K562 (cell line): ENCODE results near the gene POC1B. TPM values are rescaled to one million over a fixed set of nuclear protein-coding genes. Genes with fewer than 3 reads are reported as not detected.
A peak's percentile ranks its signal among the peaks of the same experiment; 100 is the strongest.

ENCODE experiments used
- AFF4 ChIP-seq: sonication (generic); formaldehyde crosslinking; IDR thresholded peaks from 2 replicates; pipeline ENCODE4 v1.8.0; 2023; ENCODE audit warnings: mild to moderate bottlenecking, missing genetic modification reagents
- CREM ChIP-seq: IDR thresholded peaks from 2 replicates; pipeline ENCODE4 v1.6.1; 2014; ENCODE audit warnings: antibody characterized with exemption, low read depth
- DEAF1 ChIP-seq: fragments of 450-650 bp; formaldehyde crosslinking; IDR thresholded peaks from 2 replicates; pipeline ENCODE4 v1.4.0; 2020; ENCODE audit warnings: mild to moderate bottlenecking, moderate library complexity
- FOXM1 ChIP-seq, 2 experiments: fragments of 450-650 bp in 1 of 2; sonication (generic) in 1 of 2; formaldehyde crosslinking in 1 of 2; IDR thresholded peaks; 2 replicates each; pipeline versions ENCODE4 v1.6.1 to v1.9.0; 2017 to 2022; ENCODE audit warnings: low read depth in 2 of 2, mild to moderate bottlenecking in 2 of 2, missing genetic modification reagents in 1 of 2, moderate library complexity in 1 of 2
- HNRNPUL1 ChIP-seq: fragments of 200-400 bp; formaldehyde crosslinking; IDR thresholded peaks from 2 replicates; pipeline ENCODE4 v1.6.1; 2017; ENCODE audit warnings: low read length
- MAZ ChIP-seq, 2 experiments: fragments of 450-650 bp in 1 of 2; sonication (generic) in 1 of 2; formaldehyde crosslinking; IDR thresholded peaks in 1 of 2; conservative IDR thresholded peaks in 1 of 2; 2 replicates each; pipeline versions ENCODE4 v1.4.0 to v1.5.0; 2020; ENCODE audit warnings: mild to moderate bottlenecking in 1 of 2, missing genetic modification reagents in 1 of 2
- MYC ChIP-seq, 2 experiments: fragments of 250-450 bp in 1 of 2; sonication (Bioruptor Pico) in 1 of 2; IDR thresholded peaks; 2 replicates each; pipeline versions ENCODE4 v1.5.1 to v1.6.1; 2012 to 2021; ENCODE audit warnings: low read depth in 2 of 2, borderline replicate concordance in 1 of 2, improper control_type of control experiment in 1 of 2, low read length in 1 of 2, mild to moderate bottlenecking in 1 of 2, moderate library complexity in 1 of 2
- NCOA1 ChIP-seq: fragments of 450-650 bp; IDR thresholded peaks from 2 replicates; pipeline ENCODE4 v1.6.1; 2016; ENCODE audit warnings: low read depth
- PBX2 ChIP-seq, 2 experiments: IDR thresholded peaks in 1 of 2; conservative IDR thresholded peaks in 1 of 2; 2 replicates each; pipeline ENCODE4 v1.6.1; 2016; ENCODE audit warnings: low read depth in 2 of 2, mild to moderate bottlenecking in 1 of 2, missing compliant biosample characterization in 1 of 2, missing genetic modification characterization in 1 of 2, moderate library complexity in 1 of 2
- ZNF277 ChIP-seq: fragments of 250-450 bp; sonication (Bioruptor Pico); IDR thresholded peaks from 2 replicates; pipeline ENCODE4 v1.8.0; 2022; ENCODE audit warnings: inconsistent platforms, mild to moderate bottlenecking, moderate library complexity, borderline replicate concordance
- ZNF280B ChIP-seq: fragments of 250-450 bp; sonication (Bioruptor Pico); IDR thresholded peaks from 2 replicates; pipeline ENCODE4 v1.5.1; 2021; ENCODE audit warnings: mild to moderate bottlenecking
- ZNF3 ChIP-seq: fragments of 250-450 bp; sonication (Bioruptor Pico); IDR thresholded peaks from 2 replicates; pipeline ENCODE4 v1.5.0; 2021; ENCODE audit warnings: mild to moderate bottlenecking, moderate library complexity
- polyA plus RNA-seq, 8 experiments: library from polyadenylated mRNA; depleted of rRNA in 4 of 8; stranded (reverse) in 5 of 8; unstranded in 3 of 8; fragments of >200 nt; fragmentation: Nextera tagmentation in 2 of 8; fragmentation: Illumina TruSeq in 1 of 8; extraction: Ambion mirVana in 2 of 8; extraction: Trizol in 1 of 8; gene quantifications; 2 replicates each; pipeline versions ENCODE4 v1.2.1 to v1.2.3, GENCODE V29; 2011 to 2014; ENCODE audit warnings: inconsistent platforms in 1 of 8, missing spikeins in 1 of 8
- total RNA-seq, 7 experiments: library from RNA; depleted of rRNA in 6 of 7; stranded (reverse); fragments of >200 nt in 6 of 7; fragmentation: Illumina TruSeq in 2 of 7; extraction: Trizol in 2 of 7; gene quantifications; 2 replicates each; pipeline versions ENCODE4 v1.2.1 to v1.2.3, GENCODE V29; 2011 to 2021; ENCODE audit warnings: low replicate concordance in 1 of 7

The POC1B gene
- total and polyA plus RNA-seq, 9 of the 15 experiments (the other 6 are each of a cell fraction or from before 2014, with no cell fraction given): 4.5 to 16.1 (median 10.4) TPM

GRCh38 chr12:89524541-89525304 is 1.1 kb downstream of the POC1B start, which contains the start of gene GALNT4 (continued):
- TF ChIP-seq ZNF280B (CRISPR knock-in tag) (no peak), ZNF277 (CRISPR knock-in tag) (no peak), FOXM1 (IDR thresholded peaks at IDR 0.05; ENCODE audit: low read depth) (no peak), FOXM1 (CRISPR knock-in tag; IDR thresholded peaks at IDR 0.05; ENCODE audit: low read depth) (no peak), DEAF1 (CRISPR knock-in tag) (peak; percentile 28; the same call in 1 of the 2 replicates), CREM (no peak), HNRNPUL1 (no peak), PBX2 (CRISPR knock-in tag; IDR thresholded peaks at IDR 0.05; ENCODE audit: low read depth) (no peak), PBX2 (tag; conservative IDR thresholded peaks at IDR 0.05; ENCODE audit: low read depth) (no peak), ZNF3 (CRISPR knock-in tag) (no peak), NCOA1 (no peak), AFF4 (CRISPR knock-in tag) (0 out of 2 replicates have a peak, but pooled peaks have one; percentile 8), MAZ (CRISPR knock-in tag; conservative IDR thresholded peaks at IDR 0.05 in 1 of 2, IDR thresholded peaks at IDR 0.05 in 1 of 2) (peak; percentile 83 to 95), MYC (IDR thresholded peaks at IDR 0.05; ENCODE audit: low read depth, low read length) (no peak), MYC (CRISPR knock-in tag; IDR thresholded peaks at IDR 0.05; ENCODE audit: borderline replicate concordance, low read depth) (peak; percentile 30; the same call in 1 of the 2 replicates)
